GM18870 (cell line): ENCODE measurements around the gene STX10.
A peak's percentile ranks its signal among the peaks of the same experiment; 100 is the strongest.

Source experiments
- ATAC-seq: cut with Tn5 transposase; IDR thresholded peaks from one replicate; pipeline ENCODE4 v1.9.1; 2021; ENCODE audit warnings: moderate library complexity; ENCODE audit not compliant: unreplicated experiment

STX10 gene

DNA sequence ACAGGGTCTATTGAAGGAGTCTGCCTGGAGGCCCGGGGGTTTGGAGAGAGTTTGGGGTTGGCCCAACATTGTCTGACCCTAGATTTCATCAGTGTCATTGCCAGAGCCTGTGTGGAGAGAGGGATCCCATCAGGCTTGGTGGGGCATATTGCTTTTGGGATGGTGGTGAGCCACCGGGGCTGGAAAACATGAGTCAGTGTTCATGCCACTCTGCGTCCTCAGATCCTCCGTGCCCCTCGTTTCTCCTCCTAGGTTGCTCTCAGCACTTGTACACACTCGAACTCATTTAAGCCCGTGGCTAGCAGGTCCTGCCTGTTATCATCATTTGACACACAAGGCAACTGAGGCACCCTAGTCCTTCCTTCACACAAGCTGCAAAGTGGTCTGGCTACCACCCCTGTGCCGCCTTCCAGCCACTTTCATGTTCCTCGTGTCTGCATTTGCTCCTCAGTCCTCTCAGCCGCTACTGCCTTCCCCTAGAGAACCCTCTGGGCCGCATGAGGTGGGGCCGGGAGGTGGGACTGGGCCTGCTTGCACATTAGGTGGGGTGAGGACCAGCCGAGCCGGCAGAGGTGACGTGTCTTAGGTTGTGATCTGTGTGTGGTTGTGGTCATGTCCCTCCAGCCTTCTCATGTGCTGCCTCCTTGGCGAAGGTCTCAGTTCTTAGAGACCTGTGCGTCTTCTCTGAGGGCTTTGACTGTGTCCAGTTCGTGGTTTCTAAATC is 28.5 kb downstream of the STX10 start:
- no peak for ATAC-seq

DNA sequence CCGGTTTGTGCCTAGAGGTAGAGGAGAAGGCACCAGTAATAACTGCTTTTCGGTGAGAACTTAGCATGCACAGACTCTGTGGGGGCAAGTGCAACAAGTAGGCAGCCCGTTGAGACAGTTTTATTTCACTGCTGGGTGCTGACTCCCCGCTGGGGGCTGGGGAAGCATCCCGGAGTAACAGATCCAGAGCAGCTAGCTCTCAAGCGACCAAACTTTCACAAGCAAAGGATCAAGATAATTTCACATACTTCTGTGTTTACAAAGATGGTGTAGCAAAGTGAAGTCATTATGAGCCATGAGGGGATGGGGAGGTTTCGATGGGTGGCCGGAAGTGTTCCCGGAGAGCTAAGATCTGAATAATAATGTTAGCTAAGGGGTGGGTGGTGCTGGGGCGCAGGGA is 29.4 kb downstream of the STX10 start:
- ATAC-seq: no peak

- ATAC-seq: no peak
Measured at GRCh38 chr19:13120031-13120430, 30.1 kb downstream of the STX10 start.

GRCh38 chr19:13119627-13120026 is 30.5 kb downstream of the STX10 start:
- ATAC-seq: no peak

- no peak for ATAC-seq
Measured at GRCh38 chr19:13118424-13119193, 31.6 kb downstream of the STX10 start.

GRCh38 chr19:13117772-13118423 is 32.3 kb downstream of the STX10 start, which contains the start of gene NACC1:
Gene NACC1 (plus strand): TSS chr19:13118264. CDS start chr19:13135208, 16,944 bp downstream.
- ATAC-seq: no peak

DNA sequence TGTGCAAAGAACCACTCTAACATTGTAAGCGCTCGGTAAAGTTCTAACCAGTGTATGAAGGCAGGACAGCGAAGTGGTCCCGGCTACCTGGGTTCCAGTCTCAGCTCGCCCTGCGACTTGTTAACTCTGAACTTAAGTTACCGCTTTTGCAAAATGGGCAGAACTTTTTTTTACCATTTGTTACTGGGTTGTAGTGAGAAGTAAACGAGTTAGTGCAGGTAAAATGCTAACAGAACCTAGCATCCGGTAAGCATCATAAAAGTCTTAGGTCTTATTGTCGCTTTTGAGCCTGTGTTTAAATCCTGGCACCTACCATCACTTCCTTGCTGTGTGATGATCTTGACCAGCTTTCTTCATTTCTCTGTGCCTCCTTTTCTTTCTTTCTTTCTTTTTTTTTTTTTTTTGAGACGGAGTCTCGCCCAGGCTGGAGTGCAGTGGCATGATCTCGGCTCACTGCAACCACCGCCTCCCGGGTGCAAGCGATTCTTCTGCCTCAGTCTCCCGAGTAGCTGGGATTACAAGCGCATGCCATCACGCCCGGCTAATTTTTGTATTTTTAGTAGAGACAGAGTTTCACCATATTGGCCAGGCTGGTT is 32.9 kb downstream of the STX10 start:
- ATAC-seq: peak; percentile 10

DNA sequence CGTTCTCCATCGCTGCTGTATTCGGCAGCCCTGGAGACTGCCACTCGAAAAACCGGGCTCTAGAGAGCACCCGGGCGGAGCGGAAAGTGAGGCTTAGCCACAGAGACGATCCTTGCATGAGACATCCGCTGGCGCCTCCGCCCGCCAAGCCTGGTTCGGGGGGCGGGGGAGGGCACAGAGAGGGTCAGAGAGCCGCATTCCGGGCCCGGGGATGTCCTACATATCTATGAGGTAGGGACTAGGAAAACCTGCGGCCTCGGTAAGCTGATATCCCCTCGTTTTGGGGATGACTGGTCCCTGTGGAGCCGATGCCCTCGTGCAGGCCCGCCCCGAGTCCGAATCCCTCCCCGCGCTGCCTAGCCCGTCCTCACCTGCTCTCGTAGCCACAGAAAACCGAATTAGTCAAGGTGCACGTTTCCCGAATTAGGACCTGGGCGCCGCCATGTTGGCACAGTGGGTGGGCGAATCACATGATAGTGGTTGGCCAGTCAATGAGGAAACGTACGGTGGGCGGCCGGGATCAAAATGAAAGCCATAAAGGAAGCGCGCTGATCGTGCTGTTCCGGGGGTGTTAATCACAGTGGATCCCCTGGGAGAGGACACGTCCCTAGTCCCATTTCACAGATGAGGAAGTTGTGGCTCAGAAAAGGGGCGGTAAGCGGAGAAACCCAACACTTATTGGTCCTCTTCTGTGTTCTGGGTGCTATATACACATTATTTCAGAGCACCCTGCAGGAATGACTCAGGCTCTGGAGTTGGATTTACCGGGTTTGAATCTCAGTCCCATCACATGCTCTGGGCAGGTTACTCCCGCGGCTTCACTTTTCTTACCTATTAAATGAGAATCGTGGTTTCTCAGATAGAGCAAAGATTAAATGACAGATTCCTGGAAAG is 33.6 kb downstream of the STX10 start, which contains the start of gene TRMT1:
TSS of gene TRMT1 (minus strand) at position 459 of the 894 bp plus-strand sequence. CDS start at position 118, 341 bp downstream.
- peak; percentile 49 for ATAC-seq

GRCh38 chr19:13115936-13116281 is 34.3 kb downstream of the STX10 start:
- ATAC-seq: no peak

- no peak for ATAC-seq
Measured at GRCh38 chr19:13112555-13112954, 37.6 kb downstream of the STX10 start.

DNA sequence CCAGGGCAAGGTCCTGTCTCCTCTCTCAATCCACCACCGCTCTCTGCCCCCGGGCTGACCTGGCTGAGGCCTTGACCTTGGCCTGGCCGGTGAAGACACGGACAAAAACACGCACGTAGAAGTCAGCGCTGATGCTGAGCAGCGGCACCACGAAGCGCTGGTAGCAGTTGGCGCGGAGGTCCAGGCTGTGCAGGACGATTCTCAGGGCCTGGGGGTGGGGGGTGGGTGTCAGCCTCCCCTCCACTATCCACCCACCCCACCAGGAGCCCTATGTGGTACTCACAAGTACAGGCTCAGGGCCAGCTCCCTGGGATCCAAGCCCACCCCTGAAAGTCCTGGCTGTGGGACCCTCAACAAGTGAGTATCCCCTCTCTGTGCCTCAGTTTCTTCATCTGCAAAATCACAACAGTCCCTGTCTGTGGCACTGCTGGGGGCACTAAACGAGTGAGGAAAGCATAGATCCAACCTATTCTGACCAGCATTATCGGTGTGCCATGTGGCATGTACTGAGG is 40.0 kb downstream of the STX10 start:
- ATAC-seq: no peak

GRCh38 chr19:13109361-13110098 is 40.6 kb downstream of the STX10 start:
- ATAC-seq: no peak

DNA sequence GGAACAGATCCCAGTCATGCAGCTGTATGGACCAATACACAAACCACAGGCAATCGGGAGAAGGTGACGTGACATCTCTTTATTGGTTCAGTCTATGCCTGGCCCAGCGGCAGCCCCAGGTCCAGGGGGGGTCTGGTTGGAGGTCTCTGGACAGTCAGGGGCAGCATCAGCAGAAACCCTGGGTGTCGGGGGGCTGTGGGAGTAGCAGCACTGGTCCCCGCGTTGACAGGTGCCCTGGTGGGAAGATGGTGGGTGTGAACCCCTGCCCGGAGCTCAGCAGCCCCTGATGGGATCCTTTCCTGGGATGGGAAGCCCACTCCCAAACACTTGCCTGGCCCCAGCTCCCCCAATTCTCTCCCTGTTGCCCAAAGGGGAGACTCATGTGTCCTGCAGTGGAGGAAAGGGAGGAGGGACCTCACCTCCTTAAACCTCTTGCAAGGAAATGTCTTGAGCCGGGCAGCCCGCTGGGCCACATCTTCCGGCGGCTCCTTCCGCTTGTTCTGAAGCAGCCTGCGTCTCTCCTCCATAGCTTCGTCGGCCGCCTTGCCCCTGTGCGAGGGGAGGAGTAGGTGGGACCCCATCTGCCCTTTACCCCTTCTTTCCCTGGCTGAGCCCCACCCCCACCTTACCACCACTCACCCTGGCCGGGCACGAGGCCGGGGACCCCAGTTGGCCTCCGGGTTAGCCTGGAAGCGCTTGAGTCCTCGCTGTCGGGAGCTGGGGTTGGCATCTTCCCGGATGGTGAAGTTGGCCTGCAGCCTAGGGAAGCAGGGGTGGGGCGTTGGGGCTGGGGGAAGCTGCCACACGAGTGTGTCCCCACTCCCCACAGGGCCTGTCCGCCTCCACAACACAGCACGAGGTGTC is 45.1 kb downstream of the STX10 start:
- ATAC-seq: no peak

DNA sequence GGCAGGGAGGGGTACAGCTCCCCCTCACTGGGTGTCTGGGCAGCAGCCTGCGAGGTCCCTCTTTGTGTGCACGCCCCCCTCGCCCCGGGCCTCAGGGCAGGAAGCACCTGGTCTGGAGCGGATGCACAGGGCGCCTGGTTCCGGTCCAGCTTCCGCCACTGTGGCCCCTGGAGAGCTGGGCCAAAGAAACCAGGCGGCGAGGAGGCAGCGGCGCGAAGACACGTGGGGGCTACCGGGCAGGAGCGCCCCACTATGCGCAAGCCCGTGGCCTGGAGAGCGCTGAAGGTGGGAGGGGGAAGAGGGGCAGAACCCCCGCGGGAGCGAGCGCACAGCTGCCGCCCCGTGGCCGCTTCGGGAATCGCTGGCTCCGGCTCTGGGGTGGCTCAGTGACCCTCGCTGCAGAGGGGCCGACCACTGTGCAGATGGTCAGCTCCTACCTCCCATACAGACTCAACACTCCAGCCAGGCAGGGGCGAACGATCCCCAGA is 45.8 kb downstream of the STX10 start:
- no peak for ATAC-seq

- ATAC-seq: no peak
Measured at GRCh38 chr19:13103581-13104359, 46.4 kb downstream of the STX10 start.

DNA sequence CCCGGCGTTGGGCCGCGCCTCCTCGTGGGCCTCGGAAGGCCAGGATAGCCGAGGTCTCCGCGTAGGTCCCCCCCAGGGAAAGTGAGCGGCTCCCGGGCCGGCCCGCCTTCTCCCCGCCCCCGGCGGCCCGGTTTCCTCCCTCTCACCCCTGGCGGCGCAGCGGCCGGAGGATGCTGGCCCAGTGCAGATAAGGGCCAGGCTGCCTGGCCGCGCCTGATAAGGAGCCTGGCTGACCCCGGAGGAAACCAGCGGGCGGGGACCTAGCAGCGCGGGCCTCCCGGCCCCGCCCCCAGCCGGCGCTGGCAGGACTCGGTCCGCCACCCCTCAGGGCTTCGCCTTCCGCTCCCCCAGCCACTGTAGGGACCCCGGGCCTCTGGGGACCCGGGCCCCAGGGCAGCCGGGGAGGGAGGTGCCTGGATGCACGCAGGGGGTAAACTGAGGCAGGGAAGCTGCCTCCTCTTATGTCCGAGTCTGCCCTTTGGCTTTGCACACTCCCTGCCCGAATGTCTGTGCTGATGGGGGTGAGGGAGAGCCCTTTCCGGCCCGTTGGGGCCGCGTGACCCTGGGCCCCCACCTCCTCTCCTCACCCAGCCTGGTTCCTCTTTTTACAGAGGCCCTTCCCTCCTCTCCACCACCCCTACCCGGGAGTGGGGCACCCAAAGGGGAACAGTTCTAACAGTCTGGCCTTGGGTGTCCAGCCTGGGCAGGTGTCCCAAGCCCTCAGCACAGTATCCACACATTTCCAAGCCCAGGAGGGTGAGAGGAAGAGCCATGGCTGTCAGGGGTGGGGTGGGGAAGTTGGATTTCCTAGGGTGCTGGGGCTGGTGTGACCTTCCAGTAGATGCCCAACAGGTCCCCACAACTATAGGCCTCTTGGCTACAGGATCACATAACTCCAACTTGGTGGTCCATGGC is 47.3 kb downstream of the STX10 start, which contains the start of gene LYL1:
TSS of gene LYL1 (minus strand) at position 193 of the 915 bp plus-strand sequence. CDS start 1,687 bp downstream, outside the sequence.
- ATAC-seq: no peak

DNA sequence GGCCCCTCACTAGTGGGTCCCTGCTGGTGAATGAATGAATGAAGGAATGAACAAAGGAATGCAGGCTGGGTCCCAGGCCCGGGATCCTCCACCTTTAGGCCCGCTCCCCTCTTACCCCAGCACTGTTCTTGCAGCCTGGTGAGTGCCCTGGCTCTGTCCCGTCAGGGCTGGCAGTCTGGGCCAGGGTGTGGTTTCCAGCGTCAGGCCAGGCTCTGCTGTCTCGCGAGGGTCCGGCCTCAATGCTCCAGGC is 47.8 kb downstream of the STX10 start:
- ATAC-seq: no peak
